ENCODE data around the gene LRMDA. TPM values are rescaled to one million over a fixed set of nuclear protein-coding genes. Genes with fewer than 3 reads are reported as not detected.

LRMDA gene
- total RNA-seq, 4 donors from 2014 or later, result 9.8 to 18.6 (median 15.8) TPM

DNA sequence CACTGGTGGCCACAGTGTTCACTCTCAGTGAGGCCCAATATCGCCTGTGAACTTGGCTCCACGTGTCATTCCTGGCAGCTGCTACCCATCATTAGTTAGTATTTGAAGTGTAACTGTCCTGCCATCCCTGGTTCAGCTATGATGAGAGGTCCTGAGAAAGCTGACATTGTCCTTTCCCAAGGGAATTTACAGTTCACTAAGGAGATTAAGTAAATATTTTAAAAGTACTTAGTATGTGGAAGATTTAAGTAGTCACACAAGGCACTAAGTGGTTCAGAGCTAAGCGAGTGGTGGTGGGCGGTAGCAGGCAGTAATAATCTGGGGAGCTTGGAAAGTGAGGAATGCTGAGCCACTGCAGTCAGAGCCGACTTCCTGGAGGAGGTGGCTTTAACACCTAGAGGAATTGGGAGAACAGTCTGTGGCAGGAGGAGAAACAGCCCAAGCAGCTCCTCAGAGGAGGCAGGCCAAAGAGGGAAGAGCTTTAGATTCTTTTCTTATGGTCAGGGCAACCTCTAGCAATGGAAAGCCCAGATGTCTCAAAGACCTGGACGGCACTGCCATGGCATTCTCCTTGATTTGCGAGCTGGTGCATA is 519.7 kb downstream of the LRMDA start:
- H3K27me3 ChIP-seq, result no peaks in the 10 kb centered on the region
- H3K4me3 ChIP-seq, result no peak overlapping the region
- H3K9me3 ChIP-seq, result no peaks in the 10 kb centered on the region
- no peaks in the 10 kb centered on the region for H3K36me3 ChIP-seq
- H3K27ac ChIP-seq, result no peak overlapping the region
- 85 to 90% methylated on average over 7 of the region's 7 CpGs for WGBS, 2 donors
- TF ChIP-seq POLR2A (IDR thresholded peaks at IDR 0.05) (no peak), EP300 (IDR thresholded peaks at IDR 0.05) (no peak)
- TF ChIP-seq, protein P1, sequence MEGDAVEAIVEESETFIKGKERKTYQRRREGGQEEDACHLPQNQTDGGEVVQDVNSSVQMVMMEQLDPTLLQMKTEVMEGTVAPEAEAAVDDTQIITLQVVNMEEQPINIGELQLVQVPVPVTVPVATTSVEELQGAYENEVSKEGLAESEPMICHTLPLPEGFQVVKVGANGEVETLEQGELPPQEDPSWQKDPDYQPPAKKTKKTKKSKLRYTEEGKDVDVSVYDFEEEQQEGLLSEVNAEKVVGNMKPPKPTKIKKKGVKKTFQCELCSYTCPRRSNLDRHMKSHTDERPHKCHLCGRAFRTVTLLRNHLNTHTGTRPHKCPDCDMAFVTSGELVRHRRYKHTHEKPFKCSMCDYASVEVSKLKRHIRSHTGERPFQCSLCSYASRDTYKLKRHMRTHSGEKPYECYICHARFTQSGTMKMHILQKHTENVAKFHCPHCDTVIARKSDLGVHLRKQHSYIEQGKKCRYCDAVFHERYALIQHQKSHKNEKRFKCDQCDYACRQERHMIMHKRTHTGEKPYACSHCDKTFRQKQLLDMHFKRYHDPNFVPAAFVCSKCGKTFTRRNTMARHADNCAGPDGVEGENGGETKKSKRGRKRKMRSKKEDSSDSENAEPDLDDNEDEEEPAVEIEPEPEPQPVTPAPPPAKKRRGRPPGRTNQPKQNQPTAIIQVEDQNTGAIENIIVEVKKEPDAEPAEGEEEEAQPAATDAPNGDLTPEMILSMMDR (IDR thresholded peaks at IDR 0.05), result no peak
- H3K4me1 ChIP-seq, result no peaks in the 10 kb centered on the region
- no peak for DNase-seq (ENCODE audit: low spot score in 2 of 2)

DNA sequence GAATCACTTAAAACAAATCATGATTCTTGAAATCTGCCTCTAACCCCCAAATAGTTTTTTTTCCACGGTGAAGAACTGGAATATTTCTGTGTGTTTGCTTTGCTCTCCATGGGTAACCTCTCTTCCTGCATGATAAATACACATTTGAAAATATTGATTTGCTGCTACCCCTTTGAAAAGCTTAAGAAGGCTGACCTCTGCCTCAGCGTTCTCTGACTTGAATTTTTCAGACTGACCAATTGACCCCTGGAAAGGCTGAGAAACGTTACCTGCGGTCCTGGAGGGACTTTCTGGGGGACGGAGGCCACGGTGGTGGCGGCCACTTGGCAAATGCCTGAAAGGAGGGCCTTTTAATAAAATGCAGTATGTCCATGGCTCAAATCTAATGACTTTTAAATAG is 520.2 kb downstream of the LRMDA start:
- Histone ChIP-seq H3K36me3 (no peaks in the 10 kb centered on the region), H3K4me1 (no peaks in the 10 kb centered on the region), H3K4me3 (no peak overlapping the region), H3K27ac (no peak overlapping the region), H3K9me3 (no peaks in the 10 kb centered on the region), H3K27me3 (no peaks in the 10 kb centered on the region)
- 75 to 77% methylated on average over 7 of the region's 7 CpGs for WGBS, 2 donors
- no peak for DNase-seq (ENCODE audit: low spot score in 2 of 2)
- TF ChIP-seq POLR2A (IDR thresholded peaks at IDR 0.05) (no peak), EP300 (IDR thresholded peaks at IDR 0.05) (no peak)
- TF ChIP-seq, protein P1 (IDR thresholded peaks at IDR 0.05), result no peak

DNA sequence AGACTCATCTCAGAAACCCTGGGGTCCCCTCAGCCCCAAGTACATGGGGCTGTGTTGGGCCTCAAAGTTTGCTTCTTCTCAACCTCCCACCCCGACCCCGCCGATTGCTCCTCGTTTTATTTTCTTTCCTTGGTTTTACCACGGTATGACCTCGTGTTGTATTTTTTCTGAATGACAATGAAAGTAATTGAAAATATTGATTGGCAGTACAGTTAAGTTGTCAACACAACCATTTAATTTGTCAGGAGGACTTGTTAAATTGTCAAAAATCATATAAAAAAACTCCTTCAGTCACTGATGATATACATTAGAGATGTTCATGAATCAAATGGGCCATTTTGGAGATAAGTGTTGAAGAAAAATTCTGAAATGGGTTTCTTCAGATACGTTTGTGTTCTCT is 520.7 kb downstream of the LRMDA start:
- Histone ChIP-seq H3K9me3 (no peaks in the 10 kb centered on the region), H3K27ac (no peak overlapping the region), H3K36me3 (no peaks in the 10 kb centered on the region), H3K27me3 (no peaks in the 10 kb centered on the region), H3K4me1 (no peaks in the 10 kb centered on the region), H3K4me3 (no peak overlapping the region)
- no peak for DNase-seq (ENCODE audit: low spot score in 2 of 2)
- no peak for TF ChIP-seq POLR2A (IDR thresholded peaks at IDR 0.05)
- WGBS, 2 donors, result 83 to 87% methylated on average over 7 of the region's 7 CpGs

DNA sequence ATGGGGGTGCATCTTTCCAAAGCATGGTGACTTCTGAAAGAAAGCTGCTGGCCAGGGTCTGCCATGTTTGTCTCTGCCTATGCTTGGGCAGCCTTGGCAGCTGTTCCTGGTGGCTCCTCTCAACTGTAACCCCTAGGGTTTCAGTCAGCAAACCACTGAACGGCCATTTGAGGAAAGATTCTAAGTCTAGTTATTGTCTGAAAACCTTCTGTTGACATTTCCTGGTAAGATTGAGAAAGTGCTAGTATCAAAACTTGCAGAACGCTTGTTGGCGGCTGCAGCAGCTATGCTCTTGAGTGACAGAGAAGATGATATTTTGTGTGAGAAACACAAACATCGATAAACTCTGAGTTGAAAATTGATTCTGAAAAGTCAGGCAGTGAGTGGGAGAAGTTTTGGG is 523.1 kb downstream of the LRMDA start:
- no peak for DNase-seq (ENCODE audit: low spot score in 2 of 2)
- no peak overlapping the region for H3K4me3 ChIP-seq
- no peaks in the 10 kb centered on the region for H3K27me3 ChIP-seq
- no peaks in the 10 kb centered on the region for H3K4me1 ChIP-seq
- no peak for TF ChIP-seq EP300 (IDR thresholded peaks at IDR 0.05)
- TF ChIP-seq POLR2A (IDR thresholded peaks at IDR 0.05), result no peak
- TF ChIP-seq, protein P1 (IDR thresholded peaks at IDR 0.05), result no peak
- no peak overlapping the region for H3K27ac ChIP-seq
- H3K9me3 ChIP-seq, result no peaks in the 10 kb centered on the region
- H3K36me3 ChIP-seq, result no peaks in the 10 kb centered on the region
- 73 to 79% methylated on average over 4 of the region's 4 CpGs for WGBS, 2 donors

DNA sequence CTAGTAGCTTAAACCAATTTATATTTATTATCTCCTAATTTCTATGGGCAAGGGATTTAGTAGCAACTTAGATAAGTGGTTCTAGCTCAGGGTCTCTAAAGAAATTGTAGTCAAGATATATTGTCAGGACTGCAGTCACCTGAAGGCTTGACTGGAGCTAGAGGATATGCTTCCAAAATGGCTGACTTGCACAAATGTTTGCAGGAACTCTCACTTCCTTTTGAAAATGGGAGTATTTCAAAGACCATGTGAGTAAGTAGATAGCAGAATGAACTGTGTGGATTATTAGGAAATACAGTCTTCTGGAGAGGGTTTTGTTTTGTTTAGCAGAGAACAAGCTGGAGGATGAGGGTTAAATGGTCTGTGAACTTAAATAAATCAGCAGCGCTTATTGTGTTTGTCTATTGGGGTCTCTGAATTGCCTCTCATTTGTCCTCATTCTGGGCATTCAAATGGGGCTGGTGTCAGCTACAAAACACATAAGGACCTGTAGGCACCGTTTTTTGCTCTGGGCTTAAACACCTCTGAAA is 524.6 kb downstream of the LRMDA start:
- no peaks in the 10 kb centered on the region for H3K4me1 ChIP-seq
- H3K36me3 ChIP-seq, result no peaks in the 10 kb centered on the region
- no peak overlapping the region for H3K27ac ChIP-seq
- 76 to 90% methylated on average over 2 of the region's 2 CpGs for WGBS, 2 donors
- no peak for TF ChIP-seq EP300 (IDR thresholded peaks at IDR 0.05)
- no peak for TF ChIP-seq POLR2A (IDR thresholded peaks at IDR 0.05)
- TF ChIP-seq, protein P1 (IDR thresholded peaks at IDR 0.05), result no peak
- no peak for DNase-seq (ENCODE audit: low spot score in 2 of 2)
- H3K4me3 ChIP-seq, result no peak overlapping the region
- H3K9me3 ChIP-seq, result no peaks in the 10 kb centered on the region
- H3K27me3 ChIP-seq, result no peaks in the 10 kb centered on the region

All from tibial nerve (tissue), 4 donors.